HepG2 (cell line): ENCODE results near the gene MACROH2A1. TPM values are rescaled to one million over a fixed set of nuclear protein-coding genes. Genes with fewer than 3 reads are reported as not detected.

ENCODE experiments used
- CBX5 ChIP-seq: sonication (generic); formaldehyde crosslinking; IDR thresholded peaks from 2 replicates; pipeline ENCODE4 v1.4.0; 2020; ENCODE audit warnings: missing genetic modification reagents, borderline replicate concordance
- DMAP1 ChIP-seq: IDR thresholded peaks from 2 replicates; pipeline ENCODE4 v1.6.1; 2016
- HOXA3 ChIP-seq: sonication (generic); formaldehyde crosslinking; IDR thresholded peaks from 2 replicates; pipeline ENCODE4 v1.5.0; 2020; ENCODE audit warnings: missing genetic modification reagents
- NFE2 ChIP-seq: sonication (generic); formaldehyde crosslinking; IDR thresholded peaks from 2 replicates; pipeline ENCODE4 v1.4.0; 2020; ENCODE audit warnings: missing genetic modification reagents
- NFE2L2 ChIP-seq: fragments of 150-350 bp; IDR thresholded peaks from 2 replicates; pipeline ENCODE4 v1.6.1; 2014; ENCODE audit warnings: low read length
- NRL ChIP-seq: sonication (generic); formaldehyde crosslinking; IDR thresholded peaks from 2 replicates; pipeline ENCODE4 v1.5.0; 2020; ENCODE audit warnings: missing genetic modification reagents, mild to moderate bottlenecking, moderate library complexity, borderline replicate concordance
- PRDM15 ChIP-seq: sonication (generic); formaldehyde crosslinking; IDR thresholded peaks from 2 replicates; pipeline ENCODE4 v1.4.0; 2020; ENCODE audit warnings: missing genetic modification reagents
- PRPF4 ChIP-seq: fragments of 200-400 bp; formaldehyde crosslinking; IDR thresholded peaks from 2 replicates; pipeline ENCODE4 v1.6.1; 2016; ENCODE audit warnings: low read length, low read depth; ENCODE audit not compliant: poor library complexity, severe bottlenecking
- RFXANK ChIP-seq: IDR thresholded peaks from 2 replicates; pipeline ENCODE4 v1.6.1; 2016
- RORA ChIP-seq: sonication (generic); formaldehyde crosslinking; IDR thresholded peaks from 2 replicates; pipeline ENCODE4 v1.5.0; 2020; ENCODE audit warnings: mild to moderate bottlenecking, missing genetic modification reagents, moderate library complexity
- TBL1XR1 ChIP-seq: fragments of 150-350 bp; IDR thresholded peaks from 2 replicates; pipeline ENCODE4 v1.6.1; 2014; ENCODE audit warnings: borderline replicate concordance, low read length; ENCODE audit not compliant: partially characterized antibody
- ZBTB7A ChIP-seq: sonication (generic); formaldehyde crosslinking; IDR thresholded peaks from 2 replicates; pipeline ENCODE4 v1.8.0; 2022; ENCODE audit warnings: mild to moderate bottlenecking, missing genetic modification reagents
- ZNF17 ChIP-seq: sonication (generic); formaldehyde crosslinking; IDR thresholded peaks from 2 replicates; pipeline ENCODE4 v1.5.0; 2020; ENCODE audit warnings: mild to moderate bottlenecking, missing genetic modification reagents
- ZNF331 ChIP-seq: sonication (generic); formaldehyde crosslinking; IDR thresholded peaks from 2 replicates; pipeline ENCODE4 v1.4.0; 2020; ENCODE audit warnings: missing genetic modification reagents
- ZNF382 ChIP-seq: sonication (generic); formaldehyde crosslinking; IDR thresholded peaks from 2 replicates; pipeline ENCODE4 v1.5.0; 2020; ENCODE audit warnings: missing genetic modification reagents, mild to moderate bottlenecking, borderline replicate concordance
- ZNF451 ChIP-seq: sonication (generic); formaldehyde crosslinking; IDR thresholded peaks from 2 replicates; pipeline ENCODE4 v1.5.0; 2020; ENCODE audit warnings: mild to moderate bottlenecking, missing genetic modification reagents
- ZNF512B ChIP-seq: sonication (generic); formaldehyde crosslinking; IDR thresholded peaks from 2 replicates; pipeline ENCODE4 v1.5.1; 2020; ENCODE audit warnings: missing genetic modification reagents, mild to moderate bottlenecking, borderline replicate concordance
- ZNF558 ChIP-seq: sonication (generic); formaldehyde crosslinking; IDR thresholded peaks from 2 replicates; pipeline ENCODE4 v1.9.0; 2022; ENCODE audit warnings: mild to moderate bottlenecking, missing genetic modification reagents, borderline replicate concordance
- ZSCAN31 ChIP-seq: sonication (generic); formaldehyde crosslinking; IDR thresholded peaks from 2 replicates; pipeline ENCODE4 v1.5.0; 2020; ENCODE audit warnings: low read depth, mild to moderate bottlenecking, missing genetic modification reagents
- polyA plus RNA-seq, 8 experiments: library from polyadenylated mRNA; depleted of rRNA in 3 of 8; stranded (reverse) in 7 of 8; unstranded in 1 of 8; fragments of >200 nt; fragmentation: Illumina TruSeq in 4 of 8; extraction: Trizol in 4 of 8; gene quantifications; 2 replicates each; pipeline versions ENCODE4 v1.2.1 to v1.2.3, GENCODE V29; 2011 to 2016; ENCODE audit warnings: low read depth in 4 of 8, missing spikeins in 1 of 8, mixed read lengths in 1 of 8; ENCODE audit not compliant: insufficient read depth in 1 of 8
- total RNA-seq, 5 experiments: library from RNA; depleted of rRNA; stranded (reverse); fragments of >200 nt; fragmentation: Illumina TruSeq; extraction: Trizol; gene quantifications; 2 replicates each; pipeline ENCODE4 v1.2.3, GENCODE V29; 2016; ENCODE audit warnings: low read depth in 1 of 5
- TF ChIP-seq, protein P1 (sequence below): sonication (generic); formaldehyde crosslinking; IDR thresholded peaks from 2 replicates; pipeline ENCODE4 v1.5.1; 2020; ENCODE audit warnings: mild to moderate bottlenecking, missing genetic modification reagents, moderate library complexity

MACROH2A1 gene
- total and polyA plus RNA-seq, 2 of the 13 experiments (the other 11 are each of a cell fraction or from before 2014, with no cell fraction given), result 69.1 to 158 TPM

DNA sequence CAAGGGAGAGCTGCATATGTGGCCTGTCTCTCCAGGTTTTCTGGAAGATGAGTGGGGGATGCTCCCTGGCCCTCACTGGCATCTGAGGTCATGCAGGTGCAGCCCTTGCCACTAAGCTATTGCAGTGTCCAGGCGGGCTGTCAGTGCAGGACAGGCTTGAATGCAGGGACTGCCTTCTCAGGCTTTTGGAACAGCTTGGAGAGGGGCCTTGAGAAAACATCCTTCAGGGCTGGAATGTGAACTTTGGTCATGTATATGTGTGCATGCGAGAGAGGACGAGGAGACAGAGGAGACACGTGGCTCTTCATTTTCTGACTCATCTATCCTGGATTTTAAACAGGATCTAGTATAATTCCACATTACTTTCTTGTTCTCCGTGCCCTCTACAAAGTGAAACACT lies 90.3 kb downstream of the MACROH2A1 start (continued):
- TF ChIP-seq, protein P1, sequence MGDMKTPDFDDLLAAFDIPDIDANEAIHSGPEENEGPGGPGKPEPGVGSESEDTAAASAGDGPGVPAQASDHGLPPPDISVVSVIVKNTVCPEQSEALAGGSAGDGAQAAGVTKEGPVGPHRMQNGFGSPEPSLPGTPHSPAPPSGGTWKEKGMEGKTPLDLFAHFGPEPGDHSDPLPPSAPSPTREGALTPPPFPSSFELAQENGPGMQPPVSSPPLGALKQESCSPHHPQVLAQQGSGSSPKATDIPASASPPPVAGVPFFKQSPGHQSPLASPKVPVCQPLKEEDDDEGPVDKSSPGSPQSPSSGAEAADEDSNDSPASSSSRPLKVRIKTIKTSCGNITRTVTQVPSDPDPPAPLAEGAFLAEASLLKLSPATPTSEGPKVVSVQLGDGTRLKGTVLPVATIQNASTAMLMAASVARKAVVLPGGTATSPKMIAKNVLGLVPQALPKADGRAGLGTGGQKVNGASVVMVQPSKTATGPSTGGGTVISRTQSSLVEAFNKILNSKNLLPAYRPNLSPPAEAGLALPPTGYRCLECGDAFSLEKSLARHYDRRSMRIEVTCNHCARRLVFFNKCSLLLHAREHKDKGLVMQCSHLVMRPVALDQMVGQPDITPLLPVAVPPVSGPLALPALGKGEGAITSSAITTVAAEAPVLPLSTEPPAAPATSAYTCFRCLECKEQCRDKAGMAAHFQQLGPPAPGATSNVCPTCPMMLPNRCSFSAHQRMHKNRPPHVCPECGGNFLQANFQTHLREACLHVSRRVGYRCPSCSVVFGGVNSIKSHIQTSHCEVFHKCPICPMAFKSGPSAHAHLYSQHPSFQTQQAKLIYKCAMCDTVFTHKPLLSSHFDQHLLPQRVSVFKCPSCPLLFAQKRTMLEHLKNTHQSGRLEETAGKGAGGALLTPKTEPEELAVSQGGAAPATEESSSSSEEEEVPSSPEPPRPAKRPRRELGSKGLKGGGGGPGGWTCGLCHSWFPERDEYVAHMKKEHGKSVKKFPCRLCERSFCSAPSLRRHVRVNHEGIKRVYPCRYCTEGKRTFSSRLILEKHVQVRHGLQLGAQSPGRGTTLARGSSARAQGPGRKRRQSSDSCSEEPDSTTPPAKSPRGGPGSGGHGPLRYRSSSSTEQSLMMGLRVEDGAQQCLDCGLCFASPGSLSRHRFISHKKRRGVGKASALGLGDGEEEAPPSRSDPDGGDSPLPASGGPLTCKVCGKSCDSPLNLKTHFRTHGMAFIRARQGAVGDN (CRISPR knock-in tag), result peak; percentile 32; the same call in 1 of the 2 replicates
- TF ChIP-seq PRPF4 (no peak), RFXANK (CRISPR knock-in tag) (no peak), TBL1XR1 (no peak), DMAP1 (CRISPR knock-in tag) (peak; percentile 43; the same call in 1 of the 2 replicates), NFE2L2 (no peak), HOXA3 (CRISPR knock-in tag) (no peak), ZNF17 (CRISPR knock-in tag) (no peak), CBX5 (CRISPR knock-in tag) (no peak), RORA (no peak), ZNF382 (CRISPR knock-in tag) (no peak), NRL (no peak), ZNF512B (CRISPR knock-in tag) (no peak), ZNF451 (no peak), ZSCAN31 (no peak), ZNF558 (CRISPR knock-in tag) (no peak), PRDM15 (CRISPR knock-in tag) (no peak), NFE2 (no peak), ZNF331 (CRISPR knock-in tag) (no peak), ZBTB7A (CRISPR knock-in tag) (no peak)
